HG02852 (cell line): Measurements from ENCODE around the gene DBNL.
A peak's percentile ranks its signal among the peaks of the same experiment; 100 is the strongest.

Experiments
- ATAC-seq: cut with Tn5 transposase; IDR thresholded peaks from one replicate; pipeline ENCODE4 v1.9.1; 2021; ENCODE audit warnings: mild to moderate bottlenecking, moderate library complexity; ENCODE audit not compliant: unreplicated experiment

Gene DBNL

GRCh38 chr7:44076101-44076895, 31.8 kb downstream of the DBNL start:
- no peak for ATAC-seq

- ATAC-seq, result no peak
These were observed 32.6 kb downstream of the DBNL start for GRCh38 chr7:44077061-44077460.

- no peak for ATAC-seq
These were observed 33.2 kb downstream of the DBNL start for GRCh38 chr7:44077681-44078091.

GRCh38 chr7:44078521-44078920, 34.0 kb downstream of the DBNL start:
- ATAC-seq, result no peak

- no peak for ATAC-seq
These were observed 35.0 kb downstream of the DBNL start for GRCh38 chr7:44079331-44080021.

GRCh38 chr7:44080118-44080517, 35.6 kb downstream of the DBNL start:
- no peak for ATAC-seq

GRCh38 chr7:44080686-44081265, 36.3 kb downstream of the DBNL start:
- no peak for ATAC-seq

GRCh38 chr7:44081266-44081748, 36.8 kb downstream of the DBNL start:
- no peak for ATAC-seq

GRCh38 chr7:44082541-44083207, 38.2 kb downstream of the DBNL start:
- ATAC-seq, result peak; percentile 88

GRCh38 chr7:44083796-44084195, 39.3 kb downstream of the DBNL start:
- no peak for ATAC-seq

GRCh38 chr7:44084701-44085100, 40.2 kb downstream of the DBNL start:
- ATAC-seq, result no peak

GRCh38 chr7:44085546-44085945, 41.0 kb downstream of the DBNL start:
- ATAC-seq, result no peak

GRCh38 chr7:44086627-44087026, 42.1 kb downstream of the DBNL start:
- ATAC-seq, result no peak

- ATAC-seq, result no peak
These were observed 43.7 kb downstream of the DBNL start for GRCh38 chr7:44087911-44088838.

GRCh38 chr7:44093102-44093641, 48.7 kb downstream of the DBNL start:
- ATAC-seq, result no peak

GRCh38 chr7:44094365-44094764, 49.9 kb downstream of the DBNL start:
- no peak for ATAC-seq

GRCh38 chr7:44094883-44095592, 50.5 kb downstream of the DBNL start:
- no peak for ATAC-seq

GRCh38 chr7:44095781-44096180, 51.3 kb downstream of the DBNL start:
- no peak for ATAC-seq

GRCh38 chr7:44096326-44096881, 51.9 kb downstream of the DBNL start:
- ATAC-seq, result no peak
